GM12878 (cell line): ENCODE measurements around the gene PRR15L. TPM values are rescaled to one million over a fixed set of nuclear protein-coding genes. Genes with fewer than 3 reads are reported as not detected.

Experiments
- ATAC-seq: fragments of 200-7000 bp; cut with Tn5 transposase; 3 replicates; pipeline ENCODE4 v1.9.1; 2020; ENCODE audit warnings: mild to moderate bottlenecking, moderate library complexity
- BruUV-seq: library from RNA; stranded (reverse); fragments of 400-500 nt; replicated peaks from 2 replicates; lab custom pipeline; 2021; lab: Mats Ljungman, UMichigan
- CTCF ChIA-PET: fragments of 300-600 bp; sonication (Branson Sonifier 250); formaldehyde crosslinking; extraction: SDS; loops from one replicate; lab custom pipeline; 2021; ENCODE audit warnings: inconsistent platforms; lab: Yijun Ruan, JAX
- POLR2A ChIA-PET: fragments of 350-600 bp; formaldehyde crosslinking; extraction: SDS; loops from one replicate; lab custom pipeline; 2021; ENCODE audit warnings: inconsistent platforms; lab: Charles Lee
- RAD21 ChIA-PET: fragments of 300-600 bp; sonication (Branson Sonifier 250); formaldehyde crosslinking; loops from one replicate; lab custom pipeline; 2023; ENCODE audit warnings: antibody characterized with exemption; ENCODE audit not compliant: unreplicated experiment; lab: Charles Lee
- SMC1A ChIA-PET: fragments of 300-600 bp; sonication (Branson Sonifier 250); formaldehyde crosslinking; loops from one replicate; lab custom pipeline; 2023; ENCODE audit not compliant: unreplicated experiment, uncharacterized antibody; lab: Charles Lee
- DNase-seq: peaks from one replicate; pipeline ENCODE4 v3.0.0-alpha.2; 2011; ENCODE audit warnings: low read depth, low spot score
- FAIRE-seq: peaks from 3 replicates; lab custom pipeline; 2011; peaks lifted over from hg19 to GRCh38; lab: Jason Lieb, UNC
- H2AFZ ChIP-seq: 2 replicates; pipeline ENCODE4 v1.6.0; 2011; ENCODE audit warnings: low read depth, low read length, control low read depth; ENCODE audit not compliant: control insufficient read depth
- H3K27ac ChIP-seq: 2 replicates; pipeline ENCODE4 v1.5.1; 2011; ENCODE audit warnings: control low read depth; ENCODE audit not compliant: control insufficient read depth, insufficient read depth
- H3K27me3 ChIP-seq, 2 experiments: replicated peaks in 1 of 2; 2 replicates each; pipeline versions ENCODE4 v1.6.0 to v1.6.1; 2011; ENCODE audit warnings: low read length in 1 of 2; ENCODE audit not compliant: control insufficient read depth in 2 of 2, insufficient read depth in 2 of 2
- H3K36me3 ChIP-seq, 2 experiments: 2 replicates each; pipeline ENCODE4 v1.5.1; 2011; ENCODE audit warnings: low read length in 1 of 2; ENCODE audit not compliant: control insufficient read depth in 2 of 2, insufficient read depth in 2 of 2
- H3K4me1 ChIP-seq: 2 replicates; pipeline ENCODE4 v1.6.1; 2011; ENCODE audit warnings: mild to moderate bottlenecking, low read length, moderate library complexity, mixed read lengths; ENCODE audit not compliant: control insufficient read depth, insufficient read depth
- H3K4me2 ChIP-seq: 2 replicates; pipeline ENCODE4 v1.6.0; 2011; ENCODE audit warnings: control low read depth; ENCODE audit not compliant: control insufficient read depth, insufficient read depth
- H3K4me3 ChIP-seq: fragments of 200-600 bp; sonication (generic); 2 replicates; pipeline ENCODE4 v1.5.1; 2016
- H3K79me2 ChIP-seq: 2 replicates; pipeline ENCODE4 v1.6.0; 2011; ENCODE audit warnings: low read length; ENCODE audit not compliant: control insufficient read depth, insufficient read depth
- H3K9ac ChIP-seq: 2 replicates; pipeline ENCODE4 v1.8.0; 2011; ENCODE audit warnings: low read length, control low read depth, mixed read lengths; ENCODE audit not compliant: control insufficient read depth, insufficient read depth
- H3K9me3 ChIP-seq: replicated peaks from 3 replicates; pipeline ENCODE4 v1.5.1; 2011; ENCODE audit warnings: mild to moderate bottlenecking, low read length; ENCODE audit not compliant: control insufficient read depth, insufficient read depth
- H4K20me1 ChIP-seq: 2 replicates; pipeline ENCODE4 v1.6.0; 2011; ENCODE audit not compliant: control insufficient read depth, insufficient read depth
- ASH2L ChIP-seq: fragments of 300-600, 200-600 bp; sonication (generic); IDR thresholded peaks from 2 replicates; pipeline ENCODE4 v1.6.1; 2017; ENCODE audit warnings: low read depth, mild to moderate bottlenecking, borderline replicate concordance
- CBFB ChIP-seq: IDR thresholded peaks from 2 replicates; pipeline ENCODE4 v1.6.1; 2016; ENCODE audit warnings: antibody characterized with exemption, low read depth
- FOXM1 ChIP-seq: IDR thresholded peaks from 2 replicates; pipeline ENCODE4 v1.6.1; 2012; ENCODE audit warnings: low read depth, mild to moderate bottlenecking, inconsistent platforms, low read length, moderate library complexity
- IRF4 ChIP-seq: IDR thresholded peaks from 2 replicates; pipeline ENCODE4 v1.6.1; 2011; ENCODE audit warnings: low read depth, low read length
- MTA2 ChIP-seq: fragments of 450-650 bp; IDR thresholded peaks from 2 replicates; pipeline ENCODE4 v1.6.1; 2016; ENCODE audit warnings: low read depth, mild to moderate bottlenecking, moderate library complexity
- PAX5 ChIP-seq: IDR thresholded peaks from 2 replicates; pipeline ENCODE4 v1.6.1; 2011; ENCODE audit warnings: low read depth, low read length, borderline replicate concordance
- YY1 ChIP-seq: IDR thresholded peaks from 2 replicates; pipeline ENCODE4 v1.6.1; 2011; ENCODE audit warnings: low read depth, mild to moderate bottlenecking, low read length
- in situ Hi-C: fragments of 300-500 bp; cut with MboI; formaldehyde crosslinking; loops from 9 replicates; pipeline ENCODE4 v1.14.3; 2018; ENCODE audit warnings: mixed read lengths
- intact Hi-C: fragments of 100-400 bp; cut with micrococcal nuclease; formaldehyde crosslinking; loops from one replicate; pipeline ENCODE4 v1.14.2; 2022; ENCODE audit not compliant: unreplicated experiment
- polyA plus RNA-seq, 11 experiments: library from polyadenylated mRNA; depleted of rRNA in 4 of 11; unstranded in 6 of 11; stranded (reverse) in 5 of 11; fragments of >200 nt; fragmentation: Nextera tagmentation in 4 of 11; fragmentation: Illumina TruSeq in 1 of 11; extraction: Ambion mirVana in 4 of 11; extraction: Trizol in 1 of 11; gene quantifications; 1 replicate in 1 of 11; 2 replicates in 10 of 11; pipeline versions ENCODE4 v1.2.1 to v1.2.3, GENCODE V29; 2011 to 2016; ENCODE audit warnings: inconsistent platforms in 2 of 11, missing spikeins in 2 of 11, low read depth in 1 of 11
- total RNA-seq, 4 experiments: library from RNA; depleted of rRNA in 3 of 4; stranded (reverse); fragments of >200 nt in 3 of 4; fragmentation: Illumina TruSeq in 1 of 4; extraction: Trizol in 1 of 4; gene quantifications; 2 replicates each; pipeline versions ENCODE4 v1.2.1 to v1.2.3, GENCODE V29; 2013 to 2021
- TF ChIP-seq, protein P1 (sequence below): fragments of 450-650 bp; conservative IDR thresholded peaks from 2 replicates; pipeline ENCODE4 v1.6.1; 2017; ENCODE audit warnings: mild to moderate bottlenecking, moderate library complexity
- TF ChIP-seq, protein P2 (sequence below): IDR thresholded peaks from 2 replicates; pipeline ENCODE4 v1.6.1; 2011; ENCODE audit warnings: low read depth, low read length, improper control_type of control experiment, borderline replicate concordance

PRR15L gene
- total and polyA plus RNA-seq, 10 of the 15 experiments (the other 5 are each of a cell fraction or from before 2014, with no cell fraction given) = 0.11 to 0.18 TPM; not detected in 8

DNA sequence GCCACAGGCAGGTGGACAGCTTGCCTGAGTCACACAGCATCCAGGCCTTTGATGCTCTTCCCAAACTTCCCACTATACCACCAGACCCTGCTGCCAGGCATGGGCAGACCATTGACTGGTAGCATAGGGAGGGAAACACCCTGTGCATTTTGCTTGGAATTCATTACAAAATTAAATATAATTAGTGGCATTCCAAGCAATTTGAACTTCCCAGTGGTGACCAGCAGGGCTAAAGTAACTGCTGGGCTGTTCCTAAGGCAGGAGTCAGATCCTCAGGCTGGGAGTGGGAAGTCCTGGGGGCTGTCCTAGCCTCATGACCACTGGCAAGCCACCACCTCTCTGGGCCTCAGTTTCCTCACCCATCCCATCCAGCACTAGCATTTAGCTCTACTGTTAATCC, 3.8 kb downstream of the PRR15L start:
- no peaks in the 10 kb centered on the region for H3K27me3 ChIP-seq
- H4K20me1 ChIP-seq = no peaks in the 10 kb centered on the region
- intact Hi-C loops (no loop called here), in situ Hi-C loops (no loop called here)
- ChIA-PET SMC1A (interaction anchor here (1.1 to 8.1 kb wide), 2 partner anchors 16 to 67 kb away, joined by 3 to 139 read pairs; partner anchors contain the start of gene CDK5RAP3), POLR2A (interaction anchor here (1.5 kb wide), 1 partner anchor 64 kb away, joined by 4 read pairs; no protein-coding TSS in a partner anchor), CTCF (interaction anchor here (5.4 to 18.1 kb wide), 2 partner anchors 17 to 62 kb away, joined by 51 to 419 read pairs; partner anchors contain the start of gene CDK5RAP3), RAD21 (no interaction called here)
- DNase-seq = no peak
- BruUV-seq = no TSS peak
- no peak overlapping the region for H3K9ac ChIP-seq
- H3K9me3 ChIP-seq = no peaks in the 10 kb centered on the region
- no peak overlapping the region for H2AFZ ChIP-seq
- H3K4me2 ChIP-seq = no peak overlapping the region
- 0 out of 4 replicates have a peak, but pooled peaks cover 0 to under 1% of the 10 kb centered on the region in 2 experiments for H3K36me3 ChIP-seq
- no peak for FAIRE-seq
- H3K4me3 ChIP-seq = no peak overlapping the region
- H3K27ac ChIP-seq = no peak overlapping the region
- H3K79me2 ChIP-seq = no peaks in the 10 kb centered on the region
- no peak for TF ChIP-seq CBFB
- no peak for TF ChIP-seq YY1
- TF ChIP-seq FOXM1 = no peak
- TF ChIP-seq, protein P1, sequence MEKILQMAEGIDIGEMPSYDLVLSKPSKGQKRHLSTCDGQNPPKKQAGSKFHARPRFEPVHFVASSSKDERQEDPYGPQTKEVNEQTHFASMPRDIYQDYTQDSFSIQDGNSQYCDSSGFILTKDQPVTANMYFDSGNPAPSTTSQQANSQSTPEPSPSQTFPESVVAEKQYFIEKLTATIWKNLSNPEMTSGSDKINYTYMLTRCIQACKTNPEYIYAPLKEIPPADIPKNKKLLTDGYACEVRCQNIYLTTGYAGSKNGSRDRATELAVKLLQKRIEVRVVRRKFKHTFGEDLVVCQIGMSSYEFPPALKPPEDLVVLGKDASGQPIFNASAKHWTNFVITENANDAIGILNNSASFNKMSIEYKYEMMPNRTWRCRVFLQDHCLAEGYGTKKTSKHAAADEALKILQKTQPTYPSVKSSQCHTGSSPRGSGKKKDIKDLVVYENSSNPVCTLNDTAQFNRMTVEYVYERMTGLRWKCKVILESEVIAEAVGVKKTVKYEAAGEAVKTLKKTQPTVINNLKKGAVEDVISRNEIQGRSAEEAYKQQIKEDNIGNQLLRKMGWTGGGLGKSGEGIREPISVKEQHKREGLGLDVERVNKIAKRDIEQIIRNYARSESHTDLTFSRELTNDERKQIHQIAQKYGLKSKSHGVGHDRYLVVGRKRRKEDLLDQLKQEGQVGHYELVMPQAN = no peak
- no peak for TF ChIP-seq PAX5
- TF ChIP-seq MTA2 = no peak
- TF ChIP-seq, protein P2, sequence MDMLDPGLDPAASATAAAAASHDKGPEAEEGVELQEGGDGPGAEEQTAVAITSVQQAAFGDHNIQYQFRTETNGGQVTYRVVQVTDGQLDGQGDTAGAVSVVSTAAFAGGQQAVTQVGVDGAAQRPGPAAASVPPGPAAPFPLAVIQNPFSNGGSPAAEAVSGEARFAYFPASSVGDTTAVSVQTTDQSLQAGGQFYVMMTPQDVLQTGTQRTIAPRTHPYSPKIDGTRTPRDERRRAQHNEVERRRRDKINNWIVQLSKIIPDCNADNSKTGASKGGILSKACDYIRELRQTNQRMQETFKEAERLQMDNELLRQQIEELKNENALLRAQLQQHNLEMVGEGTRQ = no peak
- TF ChIP-seq IRF4 = no peak
- TF ChIP-seq ASH2L = no peak
- ATAC-seq = no peak
- H3K4me1 ChIP-seq = peaks cover 17% of the 10 kb centered on the region
